Astrocyte of the cerebellum (primary cell): ENCODE data around the gene CCDC91.

Experiments
- DNase-seq: peaks from one replicate; pipeline ENCODE4 v3.0.0-alpha.2; 2011; ENCODE audit warnings: low read depth
- H3K4me3 ChIP-seq: 2 replicates; pipeline ENCODE4 v1.5.1; 2011; ENCODE audit warnings: mild to moderate bottlenecking, low read depth, low read length, moderate library complexity
- CTCF ChIP-seq: IDR thresholded peaks from 2 replicates; pipeline ENCODE4 v1.5.1; 2012; ENCODE audit warnings: low read length, low read depth, moderate library complexity, mild to moderate bottlenecking; ENCODE audit errors: missing control alignments
- in situ Hi-C: cut with HindIII; loops from 2 replicates; pipeline ENCODE4 v1.10.0; 2017; ENCODE audit warnings: low sequenced_read_pairs

Gene CCDC91

GRCh38 chr12:28539691-28540323 is 349.6 kb downstream of the CCDC91 start:
- no peak for TF ChIP-seq CTCF
- no peak overlapping the region for H3K4me3 ChIP-seq
- no peak for DNase-seq
- in situ Hi-C loops: no loop called here

GRCh38 chr12:28540324-28540714 is 350.1 kb downstream of the CCDC91 start:
- H3K4me3 ChIP-seq: no peak overlapping the region
- no peak for TF ChIP-seq CTCF
- in situ Hi-C loops: no loop called here
- DNase-seq: no peak

DNA sequence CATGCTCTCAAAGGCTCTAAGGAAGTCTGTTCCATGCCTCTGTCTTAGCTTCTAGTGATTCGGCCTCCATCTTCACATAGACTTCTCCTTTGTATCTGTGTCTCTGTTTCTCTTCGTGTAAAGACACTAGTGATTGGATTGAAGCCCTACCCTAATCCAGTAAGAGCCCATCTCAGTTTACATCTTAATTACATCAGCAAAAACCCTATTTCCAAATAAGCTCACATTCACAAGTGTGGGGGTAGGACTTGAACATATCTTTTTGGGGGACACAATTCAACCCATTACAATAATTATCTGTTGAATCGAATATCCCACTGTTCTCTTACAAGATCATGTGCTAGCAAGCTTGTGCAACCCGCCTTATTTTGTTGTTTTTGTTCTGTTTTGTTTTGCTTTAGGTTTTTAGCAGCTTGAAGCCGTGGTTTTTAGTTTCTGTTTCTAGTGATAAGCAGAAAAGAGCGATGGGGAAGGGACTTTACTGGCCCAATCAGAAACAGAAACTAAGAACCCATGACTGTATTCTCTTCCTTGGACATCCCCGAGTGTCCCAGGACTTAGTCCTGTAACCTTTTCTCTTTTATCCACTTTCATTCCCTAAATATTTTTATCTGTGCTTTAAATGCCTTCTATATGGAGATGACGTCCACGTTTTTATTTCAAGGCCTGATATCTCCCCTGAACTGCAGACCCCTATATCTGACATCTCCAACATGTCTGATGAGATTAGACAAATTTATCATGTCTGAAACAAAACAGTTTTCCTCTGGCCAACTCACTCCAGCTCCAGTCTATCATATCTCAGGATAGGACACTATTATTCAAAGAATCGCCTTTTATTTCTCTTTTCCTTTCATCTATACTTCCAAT is 353.0 kb downstream of the CCDC91 start:
- H3K4me3 ChIP-seq: no peak overlapping the region
- TF ChIP-seq CTCF: no peak
- DNase-seq: no peak
- in situ Hi-C loops: no loop called here

DNA sequence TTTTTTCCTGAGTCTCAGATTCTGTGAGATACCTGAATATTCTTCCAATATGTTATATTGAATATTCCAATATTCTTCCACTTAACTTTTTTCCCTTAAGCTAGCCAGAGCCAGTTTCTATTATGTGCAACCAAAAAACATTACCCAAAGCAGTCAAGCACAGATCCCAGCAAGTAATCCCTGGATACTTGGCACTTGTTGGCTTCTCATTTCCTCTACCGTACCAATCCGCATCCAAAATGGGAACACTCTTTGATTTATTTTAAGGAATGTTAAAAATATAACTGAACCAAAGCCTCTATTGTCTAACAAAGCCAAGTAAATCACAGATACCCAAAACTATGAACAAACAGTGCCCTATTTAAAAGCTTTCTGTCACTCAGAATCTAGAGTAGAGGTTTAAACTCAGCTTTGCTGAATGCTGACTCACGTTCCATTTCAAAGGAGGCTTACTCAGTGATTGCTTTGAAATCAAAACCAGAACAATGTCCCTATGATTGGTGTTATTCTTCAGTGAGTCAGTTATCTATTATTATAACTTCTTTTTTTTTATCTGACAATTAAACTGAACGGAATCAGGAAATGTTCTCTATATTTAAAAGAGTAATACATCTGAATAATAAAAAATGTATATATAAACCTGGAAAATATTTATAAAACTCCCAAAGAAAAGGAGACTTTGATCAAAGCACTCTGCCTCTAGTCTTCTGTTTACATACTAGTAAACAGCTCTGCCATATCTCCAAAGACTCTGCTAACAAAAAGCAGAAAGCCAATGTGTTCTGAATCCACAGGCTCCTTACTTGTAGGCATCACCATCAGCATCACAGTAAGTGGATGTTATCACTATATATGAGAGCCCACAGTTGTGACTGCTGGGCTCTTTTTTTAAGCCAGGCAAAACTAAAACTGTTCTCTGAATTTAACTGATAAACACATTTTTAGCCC is 360.8 kb downstream of the CCDC91 start:
- no peak for DNase-seq
- in situ Hi-C loops: no loop called here
- H3K4me3 ChIP-seq: no peak overlapping the region
- TF ChIP-seq CTCF: no peak

GRCh38 chr12:28552251-28552970 is 362.2 kb downstream of the CCDC91 start:
- TF ChIP-seq CTCF: no peak
- in situ Hi-C loops: no loop called here
- DNase-seq: no peak
- no peak overlapping the region for H3K4me3 ChIP-seq

GRCh38 chr12:28555748-28556147 is 365.5 kb downstream of the CCDC91 start:
- in situ Hi-C loops: no loop called here
- TF ChIP-seq CTCF: no peak
- no peak for DNase-seq
- no peak overlapping the region for H3K4me3 ChIP-seq
